Kidney epithelial cell (primary cell): ENCODE results near the gene SORCS2. TPM values are rescaled to one million over a fixed set of nuclear protein-coding genes. Genes with fewer than 3 reads are reported as not detected.

Experiments
- DNase-seq: peaks from one replicate; pipeline ENCODE4 v3.0.0-alpha.2; 2010; ENCODE audit warnings: low read depth
- H3K27me3 ChIP-seq: 2 replicates; pipeline ENCODE4 v1.6.0; 2011; ENCODE audit warnings: low read length; ENCODE audit not compliant: control insufficient read depth, insufficient read depth
- H3K36me3 ChIP-seq: 2 replicates; pipeline ENCODE4 v1.5.1; 2011; ENCODE audit warnings: low read length; ENCODE audit not compliant: control insufficient read depth, insufficient read depth
- H3K4me3 ChIP-seq: 2 replicates; pipeline ENCODE4 v1.5.1; 2011; ENCODE audit warnings: low read depth, mild to moderate bottlenecking, control low read depth, low read length
- total RNA-seq: library from RNA; depleted of rRNA; stranded (reverse); fragments of >200 nt; gene quantifications from 2 replicates; pipeline ENCODE4 v1.2.3, GENCODE V29; 2015
- TF ChIP-seq, protein P1 (sequence below): IDR thresholded peaks from 2 replicates; pipeline ENCODE4 v1.5.1; 2011; ENCODE audit warnings: mild to moderate bottlenecking, moderate library complexity, low read length, control low read depth, inconsistent platforms; ENCODE audit not compliant: insufficient read depth, poor library complexity, severe bottlenecking

The SORCS2 gene
- total RNA-seq, 1 donor from 2014 or later: 1.4 TPM

DNA sequence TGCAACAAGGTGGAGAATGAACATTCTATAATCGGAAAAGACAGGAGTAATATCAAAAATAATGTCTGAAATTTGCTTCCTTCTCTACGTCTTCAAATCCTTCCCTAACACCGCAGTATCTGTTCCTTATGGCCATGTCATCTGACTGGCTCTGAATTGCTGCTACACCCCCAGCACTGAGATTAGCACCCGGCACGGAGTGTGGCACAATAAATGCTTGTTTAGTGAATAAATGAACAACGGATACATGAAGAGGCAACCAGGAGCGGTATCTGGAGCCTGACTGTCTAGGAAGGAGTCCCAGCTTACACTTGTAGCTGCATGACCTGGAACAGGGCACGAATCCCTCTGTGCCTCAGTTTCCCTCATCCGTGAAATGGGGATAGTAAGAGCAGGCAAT lies 583.1 kb downstream of the SORCS2 start:
- Histone ChIP-seq H3K27me3 (no peaks in the 10 kb centered on the region), H3K4me3 (no peak overlapping the region), H3K36me3 (no peaks in the 10 kb centered on the region)
- TF ChIP-seq, protein P1, sequence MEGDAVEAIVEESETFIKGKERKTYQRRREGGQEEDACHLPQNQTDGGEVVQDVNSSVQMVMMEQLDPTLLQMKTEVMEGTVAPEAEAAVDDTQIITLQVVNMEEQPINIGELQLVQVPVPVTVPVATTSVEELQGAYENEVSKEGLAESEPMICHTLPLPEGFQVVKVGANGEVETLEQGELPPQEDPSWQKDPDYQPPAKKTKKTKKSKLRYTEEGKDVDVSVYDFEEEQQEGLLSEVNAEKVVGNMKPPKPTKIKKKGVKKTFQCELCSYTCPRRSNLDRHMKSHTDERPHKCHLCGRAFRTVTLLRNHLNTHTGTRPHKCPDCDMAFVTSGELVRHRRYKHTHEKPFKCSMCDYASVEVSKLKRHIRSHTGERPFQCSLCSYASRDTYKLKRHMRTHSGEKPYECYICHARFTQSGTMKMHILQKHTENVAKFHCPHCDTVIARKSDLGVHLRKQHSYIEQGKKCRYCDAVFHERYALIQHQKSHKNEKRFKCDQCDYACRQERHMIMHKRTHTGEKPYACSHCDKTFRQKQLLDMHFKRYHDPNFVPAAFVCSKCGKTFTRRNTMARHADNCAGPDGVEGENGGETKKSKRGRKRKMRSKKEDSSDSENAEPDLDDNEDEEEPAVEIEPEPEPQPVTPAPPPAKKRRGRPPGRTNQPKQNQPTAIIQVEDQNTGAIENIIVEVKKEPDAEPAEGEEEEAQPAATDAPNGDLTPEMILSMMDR: no peak
- no peak for DNase-seq

DNA sequence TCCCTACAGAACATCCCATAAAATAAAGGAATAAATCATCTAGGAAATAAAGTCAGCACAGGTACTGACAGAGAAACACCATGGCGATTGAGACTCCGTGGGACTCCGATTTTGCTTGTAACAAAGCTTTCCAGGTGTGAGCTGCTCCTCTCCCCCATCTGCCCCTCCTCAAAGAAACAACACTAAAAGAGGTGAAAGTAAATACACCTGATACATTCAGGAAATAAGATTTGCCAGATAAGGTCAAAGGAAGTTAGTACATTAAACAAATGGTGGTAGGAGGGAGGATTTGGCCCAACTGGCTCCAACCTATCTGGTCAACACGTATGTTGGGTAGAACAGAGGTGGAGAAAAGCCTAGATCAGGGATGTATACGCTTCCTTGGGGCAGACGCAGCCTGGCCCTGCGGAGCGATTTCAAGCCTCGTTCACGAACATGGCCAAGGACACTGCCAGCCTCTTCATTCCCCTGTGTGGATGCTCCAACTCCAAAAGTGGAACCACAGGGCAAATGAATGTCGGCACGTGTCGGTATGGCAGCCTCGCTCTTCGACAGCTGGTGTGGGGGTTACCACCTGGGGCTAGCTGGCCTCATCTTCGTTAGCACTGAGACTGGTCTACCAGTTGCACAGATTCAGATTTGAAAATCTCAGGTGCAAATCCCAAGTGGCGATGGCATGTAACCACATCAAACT lies 584.8 kb downstream of the SORCS2 start:
- no peaks in the 10 kb centered on the region for H3K36me3 ChIP-seq
- DNase-seq: no peak
- H3K4me3 ChIP-seq: no peak overlapping the region
- TF ChIP-seq, protein P1: no peak
- H3K27me3 ChIP-seq: no peaks in the 10 kb centered on the region

DNA sequence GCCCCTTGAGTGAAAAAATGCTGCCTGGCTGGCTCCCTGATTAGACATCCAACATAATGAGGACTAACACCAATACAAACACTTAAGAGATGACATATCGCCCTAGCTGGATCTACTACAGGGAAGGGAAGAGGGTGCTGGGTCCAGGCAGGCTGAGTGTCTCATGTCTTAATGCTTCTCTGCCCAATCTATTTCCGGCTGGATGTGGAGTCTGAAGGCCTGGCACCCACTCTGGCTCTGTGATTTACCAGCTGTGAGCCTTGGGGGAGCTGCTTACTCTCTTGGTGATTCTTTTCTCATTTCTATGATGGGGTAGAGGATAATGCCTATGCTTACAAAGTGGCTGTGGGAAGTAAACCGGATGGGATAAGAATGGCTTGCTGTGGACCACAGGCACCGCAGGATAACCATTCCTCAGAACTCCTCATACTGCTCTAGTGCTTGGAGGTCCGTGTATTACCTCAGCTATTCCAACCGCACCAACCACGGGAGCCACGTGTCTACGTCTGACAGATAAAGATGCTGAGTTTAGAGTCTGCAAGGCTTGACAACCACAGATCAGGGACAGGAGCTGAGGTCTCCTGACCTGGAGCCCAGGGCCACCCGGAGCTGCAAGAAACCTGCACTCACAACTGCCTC lies 585.7 kb downstream of the SORCS2 start:
- no peak for DNase-seq
- Histone ChIP-seq H3K4me3 (no peak overlapping the region), H3K36me3 (no peaks in the 10 kb centered on the region), H3K27me3 (no peaks in the 10 kb centered on the region)
- TF ChIP-seq, protein P1: no peak

DNA sequence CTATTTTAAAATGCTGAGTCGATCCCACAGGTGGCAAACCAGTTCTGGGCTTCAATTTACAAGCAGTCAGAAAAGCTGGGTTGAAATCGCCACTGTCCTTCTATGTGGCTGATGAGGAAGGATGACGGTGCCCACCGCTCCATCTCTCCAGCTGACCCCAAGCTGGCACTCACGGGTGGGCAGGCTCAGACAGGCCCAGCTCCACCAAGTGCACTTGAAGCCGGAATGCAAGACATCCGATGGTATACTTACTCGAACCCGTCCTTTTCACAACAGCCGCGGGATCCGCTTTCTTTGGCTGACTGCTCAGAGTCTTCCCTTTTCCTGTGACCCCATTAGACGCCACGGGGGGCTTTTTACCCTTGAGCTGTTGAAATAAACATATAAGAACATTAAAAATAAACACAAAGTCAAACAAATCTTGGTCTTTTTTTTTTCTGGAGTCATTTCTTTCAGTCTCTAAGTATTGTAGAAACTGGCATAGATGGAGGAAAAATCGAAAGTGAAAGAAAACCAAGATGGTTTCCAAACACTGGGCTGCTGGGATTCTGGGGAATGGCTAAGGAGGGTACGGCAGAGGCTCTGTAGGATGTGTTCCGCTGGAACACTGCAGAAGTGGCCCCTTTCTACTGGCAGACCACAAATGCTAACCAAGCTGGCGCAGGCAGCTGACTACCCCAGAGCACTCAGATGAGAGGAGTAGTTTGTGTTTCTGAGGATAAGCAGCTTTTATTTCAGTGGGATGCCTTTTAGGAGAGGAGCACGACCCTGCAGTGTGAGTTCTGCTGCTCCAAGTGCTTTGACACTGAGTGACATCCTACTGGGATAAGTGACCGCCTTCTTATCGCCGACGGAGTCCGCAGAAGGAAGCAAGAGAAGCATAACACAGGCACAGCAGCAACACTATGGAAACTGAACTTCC lies 586.4 kb downstream of the SORCS2 start:
- no peaks in the 10 kb centered on the region for H3K36me3 ChIP-seq
- DNase-seq: no peak
- TF ChIP-seq, protein P1: no peak
- no peak overlapping the region for H3K4me3 ChIP-seq
- no peaks in the 10 kb centered on the region for H3K27me3 ChIP-seq

DNA sequence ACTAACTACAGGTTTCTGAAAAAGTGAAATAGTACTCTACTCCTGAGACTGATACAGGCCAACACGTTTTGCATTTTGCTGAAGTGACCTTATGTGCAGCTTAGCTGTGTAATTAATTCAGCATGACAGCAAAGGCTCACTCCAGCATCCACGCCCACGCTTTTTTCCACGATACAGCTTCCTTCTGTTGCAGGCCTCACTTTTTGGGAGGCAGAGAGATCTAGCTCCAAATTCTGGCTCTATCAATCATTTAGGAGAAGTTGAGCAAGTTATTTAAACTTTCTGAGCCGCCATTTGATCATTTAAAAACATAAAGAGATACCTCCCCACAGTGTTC lies 587.1 kb downstream of the SORCS2 start:
- H3K4me3 ChIP-seq: no peak overlapping the region
- TF ChIP-seq, protein P1: no peak
- no peak for DNase-seq
- no peaks in the 10 kb centered on the region for H3K27me3 ChIP-seq
- no peaks in the 10 kb centered on the region for H3K36me3 ChIP-seq
